HG02884 (cell line): ENCODE measurements around the gene NSUN6.
A peak's percentile ranks its signal among the peaks of the same experiment; 100 is the strongest.

Experiments used
- ATAC-seq: cut with Tn5 transposase; IDR thresholded peaks from one replicate; pipeline ENCODE4 v1.9.1; 2021; ENCODE audit warnings: mild to moderate bottlenecking, moderate library complexity; ENCODE audit not compliant: unreplicated experiment

Gene NSUN6

DNA sequence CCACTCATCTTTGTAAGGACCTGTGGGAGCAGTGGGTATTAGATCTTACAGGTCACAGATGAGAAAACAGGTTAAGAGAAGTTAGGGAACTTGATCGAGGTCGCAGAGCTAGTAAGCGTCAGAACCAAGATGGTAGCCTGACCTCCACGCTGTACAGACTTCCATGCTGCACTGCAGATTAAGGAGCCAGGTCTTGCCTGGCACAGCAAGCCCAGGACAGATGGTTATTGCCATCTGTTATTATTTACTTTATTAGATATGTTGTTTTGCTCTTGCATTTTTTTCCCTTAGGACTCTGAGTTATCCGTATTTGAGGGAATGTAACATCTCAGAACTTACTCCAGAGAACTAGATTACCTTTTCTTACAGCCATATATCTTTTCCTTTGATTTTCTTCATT lies 147.2 kb downstream of the NSUN6 start:
- no peak for ATAC-seq

DNA sequence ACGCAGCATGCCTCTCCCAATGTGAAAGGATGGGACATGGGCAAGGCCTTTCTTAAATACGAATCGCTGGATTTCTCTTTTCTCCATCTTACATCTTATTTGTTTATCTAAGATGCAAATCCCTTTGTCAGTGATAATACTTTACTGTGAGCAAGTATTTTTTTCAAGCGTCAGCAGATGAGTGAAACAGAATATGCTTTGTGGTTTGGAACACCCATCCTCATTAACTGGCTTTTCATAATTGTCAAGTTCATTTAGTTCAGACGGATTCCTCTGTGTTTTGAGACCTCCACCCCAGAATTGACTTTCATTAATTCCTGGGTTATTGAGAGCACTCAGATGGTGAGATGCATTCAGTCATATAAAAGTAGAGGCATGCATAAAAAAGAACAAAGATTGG lies 149.8 kb downstream of the NSUN6 start:
- ATAC-seq = no peak

DNA sequence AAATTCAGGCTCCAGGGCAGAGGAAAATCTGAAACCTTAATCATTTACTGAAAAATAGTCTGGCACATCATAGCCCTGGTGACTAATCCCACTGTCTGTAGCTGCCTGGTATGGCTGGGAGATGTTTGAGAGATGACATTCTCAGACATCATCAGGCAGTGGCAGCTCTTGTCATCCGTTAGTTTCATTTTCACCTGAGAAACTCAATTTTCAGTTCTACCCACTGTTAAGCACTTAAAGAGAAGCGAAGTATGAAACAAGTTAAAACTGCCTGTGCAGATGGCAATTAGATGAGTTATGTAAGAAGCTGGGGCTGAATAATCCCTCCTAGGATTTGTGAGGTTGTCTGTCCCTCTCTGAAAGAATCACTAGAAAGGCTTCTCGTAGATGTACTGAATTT lies 150.2 kb downstream of the NSUN6 start:
- ATAC-seq = peak; percentile 61

DNA sequence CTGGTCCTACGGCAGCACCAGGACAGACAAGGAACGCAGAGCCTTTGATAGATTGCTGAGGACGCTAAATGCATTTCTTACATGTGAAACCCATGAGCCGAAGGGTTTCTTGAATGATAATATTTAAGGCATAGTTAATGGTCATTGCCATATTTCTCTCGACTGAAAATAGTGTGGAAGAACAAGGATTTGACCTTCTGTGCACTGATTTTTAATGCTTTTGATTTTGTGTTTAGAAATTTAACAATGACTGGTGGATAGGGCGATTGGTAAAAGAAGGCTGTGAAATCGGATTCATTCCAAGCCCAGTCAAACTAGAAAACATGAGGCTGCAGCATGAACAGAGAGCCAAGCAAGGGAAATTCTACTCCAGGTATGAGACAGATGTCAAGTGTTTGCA lies 150.8 kb downstream of the NSUN6 start:
- no peak for ATAC-seq

DNA sequence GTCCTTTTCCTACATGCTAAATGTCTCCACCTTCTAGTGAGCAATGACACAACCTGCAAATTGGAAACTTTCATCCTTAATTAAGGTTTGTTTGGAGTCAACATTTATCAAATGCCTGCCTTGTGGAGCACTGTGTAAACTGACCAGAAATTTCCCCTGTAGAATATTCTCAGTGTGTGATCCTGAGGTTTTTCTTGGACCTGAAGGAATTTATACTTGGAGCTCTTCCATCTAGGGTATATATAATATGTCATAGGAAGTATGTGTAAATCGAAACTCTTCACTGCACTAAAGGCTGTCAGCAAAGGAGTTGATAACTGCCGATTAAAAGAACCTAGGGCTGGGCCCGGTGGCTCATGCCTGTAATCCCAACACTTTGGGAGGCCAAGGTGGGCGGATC lies 152.4 kb downstream of the NSUN6 start:
- no peak for ATAC-seq

- ATAC-seq = no peak
These were observed 153.5 kb downstream of the NSUN6 start for GRCh38 chr10:18497806-18498369.
